HepG2 (cell line): ENCODE data around the gene SPNS1. TPM values are rescaled to one million over a fixed set of nuclear protein-coding genes. Genes with fewer than 3 reads are reported as not detected.

Experiments
- ATAC-seq: fragments of 200-7000 bp; cut with Tn5 transposase; 3 replicates; pipeline ENCODE4 v1.9.1; 2020; ENCODE audit warnings: mild to moderate bottlenecking, moderate library complexity
- BruUV-seq: library from RNA; stranded (reverse); fragments of 400-500 nt; replicated peaks from 2 replicates; lab custom pipeline; 2021; lab: Mats Ljungman, UMichigan
- CTCF ChIA-PET: fragments of 300-600 bp; formaldehyde crosslinking; extraction: SDS; loops from one replicate; lab custom pipeline; 2021; ENCODE audit warnings: low total read pairs, inconsistent platforms, low intra/inter-chr PET ratio; lab: Yijun Ruan, JAX
- POLR2A ChIA-PET: fragments of 350-600 bp; sonication (Branson Sonifier 250); formaldehyde crosslinking; loops from one replicate; lab custom pipeline; 2020; ENCODE audit warnings: antibody characterized with exemption, inconsistent platforms; lab: Yijun Ruan, JAX
- DNase-seq: peaks from one replicate; pipeline ENCODE4 v3.0.0-alpha.2; 2015; ENCODE audit warnings: low spot score
- FAIRE-seq: peaks from 3 replicates; lab custom pipeline; 2011; peaks lifted over from hg19 to GRCh38; lab: Jason Lieb, UNC
- H2AFZ ChIP-seq: one replicate; pipeline ENCODE4 v1.6.1; 2011; ENCODE audit warnings: low read length, inconsistent platforms
- H3K27ac ChIP-seq: fragments of 300-600 bp; 3 replicates; pipeline ENCODE4 v1.8.0; 2011; ENCODE audit warnings: mixed run types, mild to moderate bottlenecking, mixed read lengths, low read length, inconsistent platforms; ENCODE audit not compliant: insufficient read depth; ENCODE audit errors: extremely low read length
- H3K27me3 ChIP-seq, 2 experiments: fragments of 200-600 bp in 1 of 2; 2 replicates in 1 of 2; 3 replicates in 1 of 2; pipeline versions ENCODE4 v1.6.0 to v1.8.0; 2011; ENCODE audit warnings: low read length in 2 of 2, mild to moderate bottlenecking in 2 of 2, moderate library complexity in 2 of 2, inconsistent platforms in 1 of 2; ENCODE audit not compliant: insufficient read depth in 2 of 2, control insufficient read depth in 1 of 2
- H3K36me3 ChIP-seq, 2 experiments: fragments of 200-600 bp in 1 of 2; replicated peaks in 1 of 2; 2 replicates in 1 of 2; 3 replicates in 1 of 2; pipeline versions ENCODE4 v1.5.1 to v1.8.0; 2011; ENCODE audit warnings: low read length in 2 of 2, inconsistent platforms in 1 of 2; ENCODE audit not compliant: insufficient read depth in 2 of 2, control insufficient read depth in 1 of 2
- H3K4me1 ChIP-seq: 2 replicates; pipeline ENCODE4 v1.5.1; 2012; ENCODE audit warnings: low read length, inconsistent platforms; ENCODE audit not compliant: insufficient read depth
- H3K4me2 ChIP-seq: 2 replicates; pipeline ENCODE4 v1.6.0; 2011; ENCODE audit warnings: low read depth, low read length, inconsistent platforms
- H3K4me3 ChIP-seq, 3 experiments: fragments of 200-600 bp in 1 of 3; sonication (generic), shearing (Covaris generic) in 1 of 3; replicated peaks in 1 of 3; 2 replicates each; pipeline ENCODE4 v1.5.1; 2011 to 2016; ENCODE audit warnings: low read length in 3 of 3, inconsistent platforms in 2 of 3, low read depth in 2 of 3, mild to moderate bottlenecking in 2 of 3, control low read depth in 1 of 3, mixed read lengths in 1 of 3; ENCODE audit not compliant: insufficient read depth in 1 of 3
- H3K79me2 ChIP-seq: one replicate; pipeline ENCODE4 v1.6.1; 2011; ENCODE audit warnings: low read length, inconsistent platforms; ENCODE audit not compliant: insufficient read depth
- H3K9ac ChIP-seq: 2 replicates; pipeline ENCODE4 v1.6.0; 2011; ENCODE audit warnings: mild to moderate bottlenecking, low read depth, low read length, inconsistent platforms; ENCODE audit not compliant: insufficient read depth
- H3K9me3 ChIP-seq: 2 replicates; pipeline ENCODE4 v1.5.1; 2012; ENCODE audit warnings: mild to moderate bottlenecking, low read length
- H4K20me1 ChIP-seq: 2 replicates; pipeline ENCODE4 v1.6.0; 2011; ENCODE audit warnings: inconsistent platforms, mild to moderate bottlenecking, low read length, moderate library complexity; ENCODE audit not compliant: insufficient read depth
- CTCF ChIP-seq: sonication (generic); formaldehyde crosslinking; IDR thresholded peaks from 2 replicates; pipeline ENCODE4 v1.5.0; 2020; ENCODE audit warnings: mild to moderate bottlenecking, missing genetic modification reagents, moderate library complexity
- NFKBIZ ChIP-seq: IDR thresholded peaks from 2 replicates; pipeline ENCODE4 v1.6.1; 2018; ENCODE audit warnings: missing genetic modification reagents, missing compliant biosample characterization
- ZNF768 ChIP-seq: sonication (generic); formaldehyde crosslinking; IDR thresholded peaks from 2 replicates; pipeline ENCODE4 v1.4.0; 2020; ENCODE audit warnings: missing genetic modification reagents
- WGBS: methylation state at CpG from one replicate; pipeline ENCODE4 v1.1.6; 2017; ENCODE audit warnings: low lambda C conversion rate; 5-methylcytosine and 5-hydroxymethylcytosine counted together
- in situ Hi-C: cut with HindIII; loops from 2 replicates; pipeline ENCODE4 v1.10.0; 2017; ENCODE audit warnings: low pct_unique_long_range_greater_than_20kb; ENCODE audit not compliant: extremely low pct_ligation_motif_present
- intact Hi-C: fragments of 100-400 bp; cut with micrococcal nuclease; formaldehyde crosslinking; loops from one replicate; pipeline ENCODE4 v1.10.0; 2022; ENCODE audit not compliant: unreplicated experiment
- polyA plus RNA-seq, 8 experiments: library from polyadenylated mRNA; depleted of rRNA in 3 of 8; stranded (reverse) in 7 of 8; unstranded in 1 of 8; fragments of >200 nt; fragmentation: Illumina TruSeq in 4 of 8; extraction: Trizol in 4 of 8; gene quantifications; 2 replicates each; pipeline versions ENCODE4 v1.2.1 to v1.2.3, GENCODE V29; 2011 to 2016; ENCODE audit warnings: low read depth in 4 of 8, missing spikeins in 1 of 8, mixed read lengths in 1 of 8; ENCODE audit not compliant: insufficient read depth in 1 of 8
- total RNA-seq, 5 experiments: library from RNA; depleted of rRNA; stranded (reverse); fragments of >200 nt; fragmentation: Illumina TruSeq; extraction: Trizol; gene quantifications; 2 replicates each; pipeline ENCODE4 v1.2.3, GENCODE V29; 2016; ENCODE audit warnings: low read depth in 1 of 5

SPNS1 gene
- total and polyA plus RNA-seq, 2 of the 13 experiments (the other 11 are each of a cell fraction or from before 2014, with no cell fraction given) = 25.6 to 38.8 TPM

GRCh38 chr16:28931801-28932225 lies 42.8 kb upstream of the SPNS1 start, which contains the start of gene CD19 (continued):
- no peak for TF ChIP-seq CTCF (CRISPR knock-in tag)

- FAIRE-seq (no peak), DNase-seq (no peak), ATAC-seq (no peak)
- peak overlapping the region; percentile 9; the same call in 1 of the 2 replicates for H3K4me2 ChIP-seq
- in situ Hi-C loops = no loop called here
- no peaks in the 10 kb centered on the region for H3K79me2 ChIP-seq
- H3K9ac ChIP-seq = no peak overlapping the region
- no peaks in the 10 kb centered on the region for H3K27me3 ChIP-seq
- ChIA-PET POLR2A (interaction anchor here (0.7 to 0.8 kb wide), 2 partner anchors 68 to 69 kb away, joined by 3 read pairs; no protein-coding TSS in a partner anchor), CTCF (no interaction called here)
- H3K4me3 ChIP-seq = no peak overlapping the region
- H2AFZ ChIP-seq = no peak overlapping the region
- no peak overlapping the region for H3K27ac ChIP-seq
- intact Hi-C loops = no loop called here
- H3K9me3 ChIP-seq = no peaks in the 10 kb centered on the region
- TF ChIP-seq ZNF768 (CRISPR knock-in tag) (0 out of 2 replicates have a peak, but pooled peaks have one; percentile 43), NFKBIZ (CRISPR knock-in tag) (no peak)
- peaks cover 77% of the 10 kb centered on the region for H3K4me1 ChIP-seq
- H4K20me1 ChIP-seq = no peaks in the 10 kb centered on the region
- WGBS = 49% methylated on average over 20 of the region's 20 CpGs
- H3K36me3 ChIP-seq = no peaks in the 10 kb centered on the region
- no TSS peak for BruUV-seq
These were observed 42.0 kb upstream of the SPNS1 start for GRCh38 chr16:28932339-28933141.
